ENCODE data around the gene LRRC32.
"Not testable (repeated sequence)": the region's sequence is repeated elsewhere in the genome, so short reads cannot be mapped to it uniquely, and the experiment has no call there.

The LRRC32 gene

DNA sequence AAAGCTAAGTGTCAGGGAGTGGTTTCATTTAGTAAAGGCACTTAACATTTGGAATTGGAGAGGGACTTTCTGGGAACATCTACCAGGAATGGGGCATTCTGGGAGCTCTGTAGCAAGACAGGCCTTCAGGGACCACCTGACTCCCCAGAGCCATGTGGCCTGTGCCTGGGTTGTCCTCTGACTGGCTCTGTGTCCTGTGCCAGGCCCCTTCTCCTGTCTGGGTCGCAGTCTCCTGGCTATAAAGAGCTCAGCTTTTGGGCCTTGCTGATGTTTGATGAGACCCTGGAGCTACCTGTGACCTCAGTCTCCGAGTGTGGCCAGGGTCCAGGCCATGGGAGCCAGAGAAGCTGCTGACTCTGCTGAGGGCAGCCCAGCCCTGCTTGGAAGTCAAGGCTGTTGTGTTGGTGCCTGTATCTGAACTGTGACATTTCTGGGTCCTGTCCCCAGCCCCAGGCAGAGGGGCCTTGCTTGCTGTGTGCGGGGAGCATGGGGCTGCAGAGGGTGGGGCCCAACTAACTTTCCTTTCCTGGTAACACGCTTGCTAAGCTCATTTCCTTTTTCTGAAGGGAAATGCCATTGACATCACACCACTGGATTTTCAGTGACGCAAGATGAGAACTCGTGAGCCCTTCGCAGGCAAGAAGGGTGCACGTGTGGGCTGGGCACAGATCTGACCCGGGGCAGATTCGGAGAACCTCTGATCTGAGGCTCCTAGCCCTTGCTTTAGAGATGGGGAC lies 41.3 kb downstream of the LRRC32 start:
- no peak for DNase-seq (ENCODE audit: low spot score)

DNA sequence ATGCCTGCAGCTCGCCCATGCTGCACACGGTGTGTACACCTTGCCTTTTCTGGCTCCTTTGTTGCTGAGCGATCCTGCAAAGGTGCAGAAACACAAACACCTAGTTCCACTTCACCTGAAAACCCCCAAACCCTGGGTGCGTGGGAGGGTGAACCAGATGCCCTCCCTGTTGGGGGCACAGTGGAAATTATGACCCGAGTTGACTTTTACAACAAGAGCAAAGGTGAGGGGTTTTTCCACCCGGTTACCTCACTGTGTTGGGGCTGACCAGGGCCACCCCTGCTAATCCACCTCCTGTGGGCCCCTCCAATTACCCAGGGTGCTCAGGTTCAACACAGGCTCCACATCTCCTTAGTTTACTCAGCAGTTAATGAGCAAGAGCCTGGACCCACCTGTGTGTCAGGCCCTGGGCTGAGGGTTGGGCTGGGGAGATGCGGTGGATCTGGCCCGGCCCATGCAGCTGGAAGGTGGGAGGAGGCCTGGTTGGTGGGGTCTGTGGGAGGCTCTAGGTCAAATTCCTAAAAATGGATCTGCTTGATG lies 42.1 kb downstream of the LRRC32 start:
- DNase-seq (ENCODE audit: low spot score), result no peak

DNA sequence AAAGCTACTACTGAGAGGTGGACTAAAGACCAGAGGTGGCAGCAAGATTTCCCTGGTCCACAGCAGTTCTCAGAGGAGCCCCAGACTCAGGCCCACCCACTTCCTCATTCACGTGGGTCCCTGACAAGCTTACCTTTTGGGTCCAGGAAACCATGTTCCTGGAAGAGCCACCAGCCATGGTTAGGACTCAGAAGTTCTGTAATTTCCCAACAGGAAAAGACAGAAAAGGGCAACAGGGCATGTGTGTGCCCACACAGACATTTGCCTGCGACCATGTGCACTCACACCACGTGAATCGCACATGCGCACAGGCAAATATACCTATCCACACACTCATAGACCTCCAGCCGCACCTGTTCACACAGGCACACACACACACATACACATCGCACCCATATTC lies 42.9 kb downstream of the LRRC32 start:
- DNase-seq (ENCODE audit: low spot score), result no peak

DNA sequence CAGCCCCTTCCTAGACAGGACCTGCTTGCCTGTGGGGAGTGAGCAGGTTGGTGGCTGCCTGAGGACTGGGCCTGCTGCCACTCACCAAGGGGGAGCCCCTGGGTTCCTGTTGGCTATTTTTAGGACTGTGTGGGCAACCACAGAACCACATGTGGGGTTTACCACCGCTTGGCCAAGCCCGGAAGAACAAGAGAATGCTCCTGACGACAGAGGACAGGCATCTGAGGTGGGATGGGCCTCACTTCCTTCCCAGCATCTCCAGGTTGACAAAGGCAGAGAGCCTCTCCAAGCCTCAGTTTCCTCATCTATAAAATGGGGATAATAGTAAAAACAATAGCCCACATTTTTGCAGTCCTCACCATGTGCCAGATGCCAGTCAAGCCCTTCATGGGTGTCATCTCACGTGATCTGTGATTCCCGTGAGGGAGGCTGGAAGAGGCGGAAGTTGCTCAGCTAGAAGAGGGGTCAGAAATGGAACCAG lies 43.6 kb downstream of the LRRC32 start:
- no peak for DNase-seq (ENCODE audit: low spot score)

DNA sequence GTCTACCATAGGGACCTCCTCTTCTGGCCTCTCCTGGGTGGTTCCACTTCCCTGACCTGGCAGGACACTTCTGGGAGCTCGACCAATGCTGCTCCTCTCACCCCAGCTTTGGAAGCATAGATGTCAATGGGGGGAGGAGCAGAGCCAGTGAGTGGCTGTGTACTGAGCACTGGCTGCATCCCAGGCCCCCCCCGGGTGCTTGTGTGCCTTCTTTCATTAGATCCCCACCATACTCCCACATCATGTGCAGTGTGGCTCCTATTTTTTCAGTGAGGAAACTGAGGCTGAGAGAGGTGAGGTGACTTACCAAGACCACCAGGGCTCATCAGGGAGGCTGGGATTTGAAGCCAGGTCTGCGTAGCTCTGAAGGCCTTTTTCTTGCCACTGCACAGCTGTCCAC lies 44.3 kb downstream of the LRRC32 start:
- no peak for DNase-seq (ENCODE audit: low spot score)

DNA sequence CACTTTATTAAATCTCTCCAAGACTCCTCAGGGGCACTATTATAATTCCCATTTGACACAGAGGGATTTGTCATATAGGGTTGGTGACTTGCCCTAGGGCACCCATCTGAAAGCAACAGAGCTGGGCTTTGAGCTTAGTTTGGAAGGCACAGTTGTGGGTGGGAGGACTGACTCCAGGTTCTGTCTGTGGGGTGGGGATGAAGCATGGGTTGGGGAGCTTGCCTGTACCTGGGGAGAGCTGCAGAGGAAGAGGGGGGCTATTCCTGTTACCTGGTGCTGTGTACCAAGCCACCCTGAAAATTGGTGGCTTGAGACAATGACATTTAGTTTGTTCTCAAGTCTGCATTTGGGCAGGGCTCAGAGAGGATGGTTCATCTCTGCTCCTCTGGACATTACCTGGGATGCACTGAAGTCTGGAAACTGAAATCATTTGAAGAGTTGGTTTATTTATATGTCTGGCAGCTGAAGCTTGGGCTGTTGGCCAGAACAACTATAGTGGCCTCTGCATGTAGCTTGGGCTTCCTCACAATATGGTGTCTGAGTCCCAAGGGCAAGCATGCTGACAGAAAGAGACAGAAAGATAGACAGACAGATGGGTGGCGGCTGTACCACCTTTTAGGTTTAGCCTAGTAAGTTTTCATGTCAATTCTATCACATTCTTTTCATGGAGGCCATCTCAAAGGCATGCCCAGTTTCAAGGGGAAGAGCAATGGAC lies 44.9 kb downstream of the LRRC32 start:
- no peak for DNase-seq (ENCODE audit: low spot score)

DNA sequence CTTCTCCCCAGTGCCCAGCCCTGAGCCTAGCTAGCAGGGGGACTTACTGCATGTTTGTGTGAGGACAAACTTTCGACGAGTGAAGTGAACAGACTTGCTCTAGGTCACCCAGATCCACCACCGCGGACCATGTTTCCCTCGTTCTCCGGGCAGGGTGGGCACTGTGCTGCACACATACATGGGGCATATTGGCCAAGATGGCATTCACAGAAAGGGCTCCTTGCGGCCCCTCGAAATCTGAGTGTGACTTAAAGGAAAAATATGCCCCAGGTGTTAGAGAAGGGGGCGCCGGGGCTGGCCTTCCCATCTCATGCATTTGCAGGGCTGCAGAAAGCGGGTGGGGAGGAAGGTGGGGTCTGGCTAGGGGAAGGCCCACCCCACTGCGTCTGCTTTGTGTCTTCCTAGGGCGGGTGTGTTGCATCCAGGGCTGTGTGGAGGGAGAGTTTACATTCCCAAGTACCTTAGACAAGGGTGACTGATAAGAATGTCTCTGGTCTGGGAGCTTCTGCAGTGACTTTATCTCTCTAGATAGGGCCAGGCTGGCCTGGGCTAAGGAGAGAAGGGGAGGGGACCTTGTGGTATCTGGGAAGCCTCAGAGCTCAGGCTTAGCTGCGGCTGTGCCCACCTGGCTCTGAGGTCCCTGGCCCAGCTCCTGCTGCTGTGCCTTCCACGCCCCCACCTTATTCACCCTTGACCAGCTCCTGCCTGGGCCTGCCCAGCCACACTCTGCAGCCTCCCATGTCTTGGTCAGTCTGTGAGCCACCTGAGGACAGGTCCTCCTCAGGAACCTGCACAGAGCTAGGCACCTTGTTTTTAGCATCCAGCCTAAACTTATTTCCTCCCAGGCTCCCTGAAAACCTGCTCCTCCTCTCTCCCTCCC lies 45.8 kb downstream of the LRRC32 start:
- DNase-seq (ENCODE audit: low spot score), result no peak

DNA sequence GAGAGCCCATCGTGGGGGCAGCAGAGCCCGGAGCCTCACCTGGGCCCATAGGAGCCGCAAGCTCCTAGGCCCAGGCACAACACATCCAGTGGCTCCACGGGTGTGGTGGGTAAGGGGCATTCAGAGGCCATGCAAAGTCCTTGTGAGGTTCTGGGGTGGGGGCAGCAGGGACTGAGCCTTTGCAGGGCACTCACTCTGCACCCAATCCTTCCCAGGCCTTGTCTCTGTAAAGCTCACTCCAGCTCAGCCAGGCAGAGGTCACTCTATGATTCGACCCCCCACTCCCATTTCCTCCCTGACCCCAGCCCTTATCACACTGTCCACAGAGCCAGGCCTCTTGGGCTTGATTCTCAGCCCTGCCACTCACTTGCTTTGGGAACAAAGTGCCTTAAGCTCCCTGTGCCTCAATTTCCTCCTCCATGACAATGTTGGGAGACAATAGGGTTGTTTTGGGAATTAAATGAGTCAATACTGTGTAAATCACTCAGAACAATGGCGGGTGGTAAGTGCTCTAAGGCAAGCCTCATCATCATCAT lies 46.6 kb downstream of the LRRC32 start:
- DNase-seq (ENCODE audit: low spot score), result no peak

DNA sequence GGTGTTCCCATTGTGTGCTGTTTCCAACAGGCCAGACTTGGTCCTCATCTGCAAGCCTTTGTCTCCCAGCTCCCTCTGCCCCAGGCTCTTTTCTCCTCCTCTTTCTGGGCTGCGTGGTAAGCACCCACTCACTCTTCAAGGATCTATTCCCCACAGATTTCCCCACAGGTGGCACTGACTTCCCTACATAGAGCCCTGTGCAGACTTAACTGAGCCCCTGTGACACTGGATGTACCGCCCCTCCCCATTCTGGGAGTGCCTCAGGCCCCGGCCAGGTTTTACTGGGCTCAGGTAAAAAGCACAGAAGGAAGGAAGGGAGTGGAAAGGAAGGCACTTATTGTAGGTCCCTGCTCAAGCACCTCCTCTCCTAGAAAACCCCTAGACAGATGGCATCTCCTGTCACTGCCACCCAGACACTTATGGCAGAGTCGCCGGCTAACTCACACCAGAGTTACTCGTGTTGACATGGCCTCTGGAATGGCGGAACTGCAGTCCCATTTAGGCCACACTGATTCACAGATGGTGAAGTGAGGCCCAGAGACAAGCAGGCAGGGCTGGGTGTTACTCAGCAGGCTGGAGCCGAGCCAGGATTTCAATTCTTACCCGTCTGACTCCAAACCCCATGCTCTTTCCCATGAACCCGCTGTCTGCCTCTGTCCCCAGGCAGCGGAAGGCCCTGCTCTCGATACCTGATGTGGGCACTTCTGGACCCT lies 47.2 kb downstream of the LRRC32 start:
- no peak for DNase-seq (ENCODE audit: low spot score)

DNA sequence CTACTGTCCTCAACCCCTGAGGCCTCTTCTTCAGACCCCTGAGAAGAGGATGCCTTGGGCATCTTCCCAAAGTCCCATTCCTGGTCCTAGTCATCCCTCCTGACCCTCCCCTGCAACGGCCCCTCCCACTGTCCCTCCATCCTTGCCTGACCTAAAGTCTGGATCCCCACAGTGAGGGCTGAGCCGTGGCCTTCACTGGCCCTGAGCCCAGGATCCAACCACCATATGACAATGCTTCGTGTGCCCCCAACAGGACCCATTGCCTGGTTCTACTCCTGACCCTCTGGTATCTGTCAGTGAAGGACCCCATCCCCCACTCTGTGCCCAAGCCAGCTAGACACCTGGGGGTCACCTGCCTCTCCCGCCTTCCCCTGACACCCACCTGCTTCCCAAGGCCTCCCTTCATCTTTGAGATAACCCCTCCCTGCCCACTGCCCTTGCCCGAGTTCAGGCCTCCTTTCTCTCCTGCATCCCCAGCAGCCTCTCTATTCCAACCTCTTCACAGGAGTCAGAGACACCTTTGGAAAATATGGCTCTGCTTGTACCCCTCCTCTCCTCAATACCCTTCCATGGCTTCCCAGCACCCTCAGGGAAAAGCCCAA lies 48.0 kb downstream of the LRRC32 start:
- DNase-seq (ENCODE audit: low spot score), result no peak

DNA sequence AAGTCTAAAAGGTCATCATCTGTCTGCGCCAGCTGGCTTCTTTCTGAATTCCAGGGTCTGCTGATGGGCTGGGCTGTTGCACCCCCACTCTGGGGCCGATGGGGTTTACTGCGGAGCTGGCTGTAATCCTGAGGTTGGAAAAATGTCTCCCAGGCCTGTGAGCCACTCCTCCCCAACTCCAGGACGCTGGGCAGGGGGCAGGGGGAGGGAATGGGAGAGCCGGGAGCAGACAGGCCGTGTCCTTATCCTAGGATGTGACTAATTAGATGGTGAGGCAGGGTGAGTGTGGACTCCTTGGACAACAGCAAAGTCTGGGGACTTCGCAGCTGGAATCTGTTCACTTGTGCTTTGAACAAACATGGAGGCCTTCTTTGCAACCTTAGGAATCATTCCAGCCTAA lies 48.7 kb downstream of the LRRC32 start:
- DNase-seq (ENCODE audit: low spot score), result no peak

DNA sequence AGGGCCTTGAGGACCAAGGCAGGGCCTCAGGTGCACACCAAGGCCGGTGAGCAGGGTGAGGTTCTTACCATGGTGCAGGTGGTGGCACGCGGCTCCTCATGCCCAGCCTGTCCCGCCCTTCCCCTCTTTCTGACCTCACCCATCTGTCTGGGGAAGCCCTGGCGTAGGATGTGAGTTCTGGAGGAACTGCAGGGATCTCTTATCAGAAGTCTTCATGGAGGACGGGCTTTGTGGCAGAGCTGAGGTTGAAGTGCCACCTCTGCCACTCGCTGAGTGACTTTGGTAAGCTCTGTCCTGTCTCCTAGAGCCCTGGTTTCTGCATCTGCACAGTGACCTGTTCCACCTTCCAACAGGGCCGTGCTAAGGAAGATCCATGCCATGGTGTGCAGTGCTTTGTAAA lies 49.1 kb downstream of the LRRC32 start:
- no peak for DNase-seq (ENCODE audit: low spot score)

DNA sequence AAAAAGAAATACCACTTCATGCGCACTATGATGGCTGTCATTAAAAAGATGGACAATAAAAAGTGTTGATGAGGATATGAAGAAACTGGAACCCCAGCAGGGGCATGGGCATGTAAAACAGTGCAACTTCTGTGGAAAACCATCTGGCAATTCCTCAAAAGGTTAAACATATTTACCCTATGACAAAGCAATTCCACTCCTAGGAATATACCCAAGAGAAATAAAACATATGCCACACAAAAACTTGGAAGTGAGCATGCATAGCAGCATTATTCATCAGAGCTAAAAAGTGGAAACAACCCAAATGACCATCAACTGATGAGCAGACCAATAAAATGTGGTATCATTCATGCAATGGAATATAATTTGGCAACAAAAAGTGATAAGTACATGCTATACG lies 50.1 kb downstream of the LRRC32 start:
- no peak for DNase-seq (ENCODE audit: low spot score)

DNA sequence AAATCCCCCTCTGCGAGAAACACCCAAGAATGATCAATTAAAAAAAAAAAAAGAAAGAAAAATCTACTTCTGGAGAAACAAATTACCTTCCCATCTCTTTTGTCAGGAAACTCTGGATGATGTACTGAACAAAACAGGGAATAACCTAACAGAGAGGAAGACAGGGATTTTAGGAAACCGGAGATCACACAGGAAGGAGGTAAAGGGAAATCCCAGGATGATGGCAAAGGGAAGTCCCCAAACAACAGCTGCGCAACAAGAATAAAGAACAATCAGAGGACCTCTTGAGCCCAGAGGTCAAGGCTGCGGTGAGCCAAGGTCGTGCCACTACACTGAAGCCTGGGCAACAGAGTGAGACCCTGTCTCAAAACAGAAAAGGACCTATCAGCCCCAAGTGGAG lies 50.7 kb downstream of the LRRC32 start:
- DNase-seq (ENCODE audit: low spot score), result not testable (repeated sequence)

DNA sequence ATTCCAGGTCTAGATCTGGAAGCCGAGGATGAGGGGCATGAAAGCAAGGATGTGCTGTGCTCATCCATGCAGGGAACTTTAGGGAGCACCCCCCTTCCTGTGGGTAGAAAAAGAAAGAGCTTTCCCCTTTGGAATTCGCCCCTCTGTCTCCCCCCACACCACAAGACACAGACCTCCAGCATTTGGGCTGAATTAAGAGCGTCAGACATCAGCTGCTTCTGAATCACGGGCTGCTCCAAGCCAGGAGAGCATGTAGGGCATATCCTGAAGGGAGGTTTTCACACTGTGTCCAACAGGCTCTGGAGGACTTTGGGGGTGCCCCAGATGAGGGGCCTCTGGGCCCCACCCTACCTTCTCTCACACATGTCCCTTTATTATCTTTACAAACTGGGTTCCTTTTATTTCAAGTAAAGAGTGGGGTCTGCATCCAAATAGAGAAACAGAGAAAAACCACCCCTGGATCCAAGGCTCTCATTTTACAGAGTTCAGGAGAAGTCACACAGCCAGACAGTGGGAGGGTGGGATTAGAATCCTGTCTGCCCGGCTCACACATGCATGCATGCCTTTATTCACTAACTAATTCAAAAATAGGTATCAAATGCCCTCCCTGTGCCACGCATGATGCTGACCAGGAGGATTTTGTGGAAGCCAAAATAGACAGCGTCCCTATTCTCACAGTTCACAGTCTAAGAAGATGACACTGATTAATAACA lies 52.8 kb downstream of the LRRC32 start:
- DNase-seq (ENCODE audit: low spot score), result no peak

DNA sequence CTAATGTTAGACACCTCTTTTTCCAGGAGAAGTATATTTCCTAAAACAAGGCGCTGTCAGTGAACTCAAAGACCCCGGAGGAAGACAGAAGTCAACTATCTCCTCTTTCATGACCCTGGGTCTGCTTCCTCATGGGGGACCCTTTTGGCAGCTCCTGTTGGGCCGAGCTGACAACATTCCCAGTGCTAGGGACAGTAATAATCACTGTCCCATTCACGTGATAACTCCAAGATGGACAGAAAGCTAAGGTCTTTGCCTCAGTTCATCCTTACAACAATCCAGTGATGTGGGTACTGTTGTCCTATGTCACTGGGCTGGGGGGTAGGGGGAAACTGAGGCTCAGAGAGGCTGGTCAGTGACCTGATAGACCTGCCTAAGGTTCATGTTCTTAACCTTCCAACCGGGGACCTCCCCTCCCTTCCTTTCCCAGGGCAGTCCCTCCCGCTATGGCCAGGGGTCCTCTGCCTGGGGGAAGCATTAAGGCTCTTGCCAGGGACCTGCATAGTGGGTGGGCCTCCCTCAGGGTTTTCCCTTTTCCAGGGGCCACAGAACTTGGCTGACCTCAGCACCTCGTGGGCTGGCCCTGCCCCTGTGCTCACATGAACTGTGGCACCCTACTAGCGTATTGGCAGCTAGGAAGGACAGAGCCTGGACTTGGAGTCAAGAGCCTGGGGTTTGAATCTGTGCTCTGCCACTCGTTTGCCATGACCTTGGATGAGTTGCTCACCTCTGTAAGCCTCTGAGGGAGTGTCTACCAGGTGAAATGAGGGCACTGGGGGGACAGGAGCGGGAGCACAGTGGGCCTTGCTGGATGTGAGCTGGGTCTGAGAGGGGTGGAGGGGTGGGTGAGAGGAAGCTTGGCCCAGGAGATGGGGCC lies 53.6 kb downstream of the LRRC32 start:
- no peak for DNase-seq (ENCODE audit: low spot score)

DNA sequence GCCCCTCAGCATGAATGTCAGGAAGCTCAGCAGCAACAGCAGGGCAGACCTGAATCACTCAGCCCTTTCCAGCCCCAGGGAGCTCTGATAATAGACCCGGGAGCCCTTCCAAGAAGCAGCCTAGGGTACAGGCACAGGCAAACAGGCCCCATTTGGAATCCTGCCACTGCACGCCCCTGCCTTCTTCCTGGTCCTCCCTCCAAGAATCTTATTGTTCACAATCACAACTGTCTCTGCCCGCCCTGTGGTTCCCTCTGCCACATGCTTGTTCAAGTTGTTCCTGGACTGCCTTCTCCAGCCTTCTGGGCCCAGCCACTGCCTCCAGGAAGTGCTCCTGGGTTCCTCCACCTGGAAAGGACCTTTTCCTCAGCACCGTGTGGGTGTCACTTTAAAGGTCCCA lies 54.6 kb downstream of the LRRC32 start:
- DNase-seq (ENCODE audit: low spot score), result no peak

DNA sequence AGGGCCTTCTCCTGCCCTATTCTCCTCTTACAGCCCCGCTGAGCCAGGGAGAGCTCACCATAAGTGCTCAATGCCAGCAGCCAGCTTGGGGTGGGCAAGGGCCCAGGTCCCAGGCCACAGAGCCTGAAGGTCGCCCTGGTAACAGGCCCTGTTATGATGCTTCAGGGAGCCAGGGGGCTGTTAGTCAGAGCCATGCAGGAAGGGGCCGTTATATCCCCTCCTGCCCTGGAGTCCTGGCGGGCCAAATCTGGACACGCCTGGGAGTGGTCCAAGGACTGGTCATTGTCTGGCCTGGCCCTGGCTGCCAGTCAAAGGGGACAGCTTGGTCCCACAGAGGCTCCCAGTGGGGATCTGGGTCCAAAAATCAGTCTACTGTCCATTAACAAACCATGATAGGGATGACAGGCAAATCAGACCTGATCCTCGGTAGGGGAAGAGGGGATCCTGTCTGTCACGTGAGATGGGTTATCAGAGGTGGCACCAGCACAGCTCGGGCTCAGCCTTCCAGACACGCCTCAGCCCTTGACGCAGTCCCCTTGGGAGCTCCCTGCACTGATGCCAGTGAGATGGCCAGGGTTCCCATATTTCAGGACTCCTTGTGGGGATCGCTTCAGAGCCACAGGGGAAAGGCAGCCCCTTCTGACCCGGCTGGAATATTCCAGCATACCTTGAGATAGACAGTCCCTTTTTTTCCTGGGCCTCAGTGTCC lies 55.9 kb downstream of the LRRC32 start:
- DNase-seq (ENCODE audit: low spot score), result no peak

DNA sequence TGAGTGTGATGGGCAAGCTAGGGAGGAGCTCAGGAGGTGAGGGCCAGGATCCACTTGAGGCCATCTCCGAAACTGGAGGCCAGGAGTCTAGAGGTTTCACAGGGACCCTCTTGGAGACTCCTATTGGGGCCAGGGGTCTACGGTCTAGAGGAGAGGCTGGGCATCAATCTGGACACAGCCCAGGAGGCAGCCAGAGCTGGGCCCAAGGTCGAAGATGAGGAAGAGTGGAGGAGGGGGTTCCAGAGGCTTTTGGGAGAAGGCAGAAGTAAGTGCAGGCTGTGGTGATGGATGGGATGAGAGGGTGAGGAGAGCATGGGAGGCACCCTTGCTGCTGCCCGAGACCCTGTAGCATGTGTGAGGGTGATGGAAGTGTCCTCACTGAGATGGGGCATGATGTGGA lies 56.6 kb downstream of the LRRC32 start:
- no peak for DNase-seq (ENCODE audit: low spot score)

Data from CD4-positive, alpha-beta T cell treated with Interleukin-6 at 100 ng/mL for 8 hours (primary cell).